GM18861 (cell line): ENCODE results near the gene KLK11.

Source experiments
- ATAC-seq: cut with Tn5 transposase; IDR thresholded peaks from one replicate; pipeline ENCODE4 v1.9.1; 2021; ENCODE audit not compliant: unreplicated experiment

KLK11 gene

DNA sequence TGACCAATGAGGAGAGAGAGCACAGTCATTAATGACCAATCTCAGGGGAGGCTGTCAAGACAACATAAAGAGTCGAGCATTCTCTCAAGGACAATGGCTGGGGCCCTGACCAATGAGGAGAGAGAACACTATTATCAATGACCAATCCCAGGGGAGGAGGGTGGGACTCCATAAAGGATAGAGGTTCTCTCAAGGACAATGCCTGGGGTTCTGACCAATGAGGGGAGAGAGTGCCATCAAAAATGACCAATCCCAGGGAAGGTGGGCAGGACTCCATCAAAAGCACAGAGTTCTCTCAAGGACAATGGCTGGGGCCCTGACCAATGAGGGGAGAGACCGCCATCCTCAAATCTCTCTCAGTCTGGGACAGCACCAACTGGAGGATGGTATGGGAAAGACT is 3.3 kb upstream of the KLK11 start:
- no peak for ATAC-seq

DNA sequence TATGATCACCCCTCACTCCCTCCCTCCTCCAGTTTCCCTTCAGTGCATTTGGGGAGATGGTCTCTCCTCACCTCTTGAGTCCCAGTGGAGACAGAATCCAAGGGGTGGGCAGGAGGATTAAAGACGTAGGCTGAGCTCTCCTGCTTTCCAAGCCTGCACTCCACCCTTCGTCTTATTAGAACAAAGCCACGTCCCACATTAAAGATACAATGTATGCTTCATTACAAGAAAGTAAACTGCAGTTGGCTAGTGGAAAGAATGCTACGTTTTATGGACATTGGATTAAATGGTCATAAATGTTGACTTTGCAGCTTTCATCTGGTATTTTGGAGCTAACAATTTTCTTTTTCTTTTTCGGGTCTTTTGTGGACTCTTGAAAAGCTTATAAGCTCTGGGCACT is 1.5 kb upstream of the KLK11 start:
- ATAC-seq: no peak

DNA sequence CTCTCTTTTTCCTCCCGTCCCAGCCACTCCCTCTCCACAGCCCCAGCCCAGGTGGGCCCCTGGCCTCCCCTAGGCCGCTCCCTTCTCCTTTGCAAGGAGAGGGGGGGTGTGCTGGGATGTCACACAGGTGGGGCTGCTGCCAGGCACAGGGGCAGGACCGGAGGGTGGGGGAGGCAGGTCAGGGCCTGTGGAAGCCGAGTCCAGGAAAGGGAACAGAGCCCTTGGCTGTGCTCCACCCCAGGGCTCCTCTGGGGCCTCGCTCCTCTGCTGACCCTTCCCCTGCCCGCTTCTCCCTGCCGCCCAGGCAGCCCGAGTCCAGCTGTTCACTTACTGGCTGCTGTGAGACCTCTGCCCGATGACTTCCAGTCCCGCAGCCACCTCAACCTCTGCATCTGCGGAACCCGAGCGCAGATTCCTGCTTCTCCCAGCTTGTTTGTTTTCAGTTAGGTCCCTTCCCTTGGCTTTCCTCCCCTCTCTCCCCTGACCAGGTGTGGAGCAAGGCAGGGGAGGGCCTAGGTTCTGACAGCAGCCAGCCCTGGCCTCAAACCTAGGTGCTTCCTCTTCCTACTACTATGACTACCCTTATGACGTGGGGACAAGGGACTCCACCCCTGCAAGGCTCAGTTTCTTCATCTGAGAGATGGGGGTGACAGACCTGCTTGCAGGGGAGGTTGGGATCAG is 850 bp upstream of the KLK11 start:
- no peak for ATAC-seq

DNA sequence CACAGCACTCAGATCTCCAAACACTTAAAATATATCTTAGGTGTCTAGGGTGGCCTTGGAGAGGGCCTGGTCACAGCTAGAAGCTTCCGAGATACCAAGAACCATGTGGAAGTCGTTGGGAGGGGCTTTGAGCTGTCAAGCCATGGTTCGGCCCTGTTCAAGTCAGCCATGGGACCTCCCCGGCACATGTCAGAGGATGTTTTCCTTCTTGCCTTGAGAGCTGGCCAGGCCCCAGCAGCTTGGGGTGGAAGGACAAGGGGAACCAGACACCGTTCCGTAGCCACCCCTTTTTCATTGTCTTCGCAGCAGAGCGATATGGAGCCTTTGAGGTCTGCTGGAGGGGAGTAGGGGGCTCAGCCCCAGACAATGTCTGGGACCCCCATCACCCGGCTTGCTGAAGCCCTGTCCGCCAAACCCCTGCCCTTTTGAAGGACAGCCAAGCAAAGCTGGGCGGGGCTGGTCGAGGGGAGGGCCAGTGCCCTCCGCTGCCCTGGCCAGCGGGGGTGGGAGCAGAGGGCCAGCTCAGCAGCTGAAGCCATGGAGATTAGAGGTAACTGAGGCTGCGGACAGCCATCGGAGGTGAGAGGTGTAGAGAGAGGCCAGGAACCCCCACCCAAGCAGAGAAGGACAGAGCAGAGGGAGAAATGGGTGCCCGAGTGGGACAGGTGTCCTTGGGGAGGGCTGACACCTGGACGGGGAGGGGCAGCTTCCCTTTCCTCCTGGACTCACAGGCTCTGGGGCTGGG is 435 bp downstream of the KLK11 start:
- no peak for ATAC-seq

DNA sequence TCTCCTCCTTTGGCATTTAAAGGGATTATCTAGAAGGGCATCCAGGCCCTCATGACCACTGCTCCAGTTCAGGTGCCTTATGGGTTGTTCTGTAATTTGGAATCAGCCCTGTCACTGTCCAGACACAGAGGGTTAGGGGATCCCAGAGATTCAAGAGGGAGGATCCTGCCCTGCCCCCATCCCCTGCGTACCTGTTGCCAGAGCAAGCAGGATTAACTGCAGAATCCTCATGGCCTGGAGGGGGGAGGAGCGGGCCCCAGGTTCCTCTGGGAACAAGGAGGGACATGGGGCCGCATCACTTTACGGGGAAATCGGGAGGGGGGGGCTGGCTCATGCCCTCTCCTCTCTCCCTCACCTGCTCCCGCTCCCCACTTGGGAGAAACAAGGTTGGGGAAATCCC is 1.0 kb downstream of the KLK11 start:
- ATAC-seq: no peak

DNA sequence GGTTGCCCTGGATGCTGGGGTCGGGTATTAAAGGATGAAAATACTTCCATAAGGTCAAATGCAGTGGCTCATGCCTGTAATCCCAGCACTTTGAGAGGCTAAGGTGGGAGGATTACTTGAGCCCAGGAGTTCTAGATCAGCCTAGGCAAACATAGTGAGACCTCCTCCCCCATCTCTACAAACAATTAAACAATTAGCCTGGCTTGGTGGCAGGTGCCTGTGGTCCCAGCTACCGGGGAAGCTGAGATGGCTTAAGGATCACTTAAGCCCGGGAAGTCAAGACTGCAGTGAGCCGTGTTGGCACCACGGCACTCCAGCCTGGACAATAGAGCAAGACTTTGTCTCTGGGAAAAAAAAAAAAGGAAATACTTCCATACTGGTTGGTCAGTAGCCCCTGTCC is 1.5 kb downstream of the KLK11 start:
- no peak for ATAC-seq

DNA sequence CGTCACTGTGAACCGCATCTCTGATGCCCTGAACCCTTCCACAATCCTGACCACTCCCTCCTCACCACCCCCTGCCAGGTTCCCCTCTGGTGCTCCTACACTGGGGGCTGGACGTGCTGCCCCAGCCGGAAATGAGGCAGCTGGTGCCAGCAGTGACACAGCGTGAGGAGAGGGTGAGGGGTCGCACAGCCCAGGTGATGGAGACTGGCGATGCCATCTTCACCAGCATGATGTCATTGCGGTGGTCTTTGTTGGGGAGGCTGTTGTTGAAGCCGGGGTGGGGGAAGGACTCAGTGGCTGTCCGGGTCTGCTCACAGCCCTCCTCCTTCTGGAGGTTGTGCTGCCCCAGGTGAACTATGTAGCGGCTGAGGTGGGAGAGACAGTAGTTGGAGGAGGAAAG is 2.5 kb downstream of the KLK11 start:
- ATAC-seq: no peak

DNA sequence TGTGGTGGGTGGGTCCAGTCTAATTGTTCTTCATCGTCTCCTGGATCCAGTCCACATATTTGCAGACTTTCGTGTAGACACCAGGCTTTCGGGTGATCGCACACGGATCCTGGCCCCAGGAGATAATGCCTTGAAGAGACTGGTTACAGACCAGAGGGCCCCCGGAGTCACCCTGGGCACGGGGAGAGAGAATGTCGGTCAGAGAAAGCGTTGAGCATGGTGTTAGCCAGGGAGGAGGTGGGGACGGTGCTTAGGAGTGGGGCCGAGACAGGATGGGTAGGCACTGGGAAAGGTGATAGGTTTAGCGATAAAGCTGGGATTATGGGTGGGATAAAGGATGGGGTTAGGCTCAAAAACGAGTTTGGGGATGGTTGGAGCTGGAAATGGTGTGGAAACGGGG is 3.9 kb downstream of the KLK11 start:
- ATAC-seq: no peak

DNA sequence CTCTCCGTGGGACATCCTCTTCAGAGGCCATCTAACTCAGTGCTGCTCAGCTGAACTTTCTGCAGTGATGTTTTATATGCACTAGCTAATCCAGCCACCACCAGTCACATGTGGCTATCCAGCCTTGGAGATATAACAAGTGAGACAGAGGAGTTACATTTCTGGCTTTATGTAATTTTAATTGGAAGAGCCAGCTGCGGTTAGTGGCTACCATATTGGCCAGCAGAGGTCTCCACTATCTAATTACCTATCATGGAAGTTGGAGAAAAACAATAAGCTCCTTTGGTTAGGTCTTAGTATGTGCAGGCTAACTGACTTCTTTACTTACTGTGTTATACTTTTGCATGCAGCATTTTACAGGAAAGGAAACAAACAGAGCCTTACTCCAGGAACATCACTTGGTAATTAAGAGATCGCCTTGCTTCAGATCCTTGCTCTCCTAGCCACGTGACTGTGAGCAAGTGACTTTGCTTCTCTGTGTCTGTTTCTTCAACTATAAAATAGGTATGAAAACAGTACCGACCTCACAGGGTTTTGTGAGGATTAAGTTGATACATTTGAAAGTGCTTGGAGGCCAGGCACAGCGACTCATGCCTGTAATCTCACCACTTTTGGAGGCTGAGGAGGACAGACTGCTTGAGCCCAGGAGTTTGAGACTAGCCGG is 5.3 kb downstream of the KLK11 start:
- ATAC-seq: no peak

DNA sequence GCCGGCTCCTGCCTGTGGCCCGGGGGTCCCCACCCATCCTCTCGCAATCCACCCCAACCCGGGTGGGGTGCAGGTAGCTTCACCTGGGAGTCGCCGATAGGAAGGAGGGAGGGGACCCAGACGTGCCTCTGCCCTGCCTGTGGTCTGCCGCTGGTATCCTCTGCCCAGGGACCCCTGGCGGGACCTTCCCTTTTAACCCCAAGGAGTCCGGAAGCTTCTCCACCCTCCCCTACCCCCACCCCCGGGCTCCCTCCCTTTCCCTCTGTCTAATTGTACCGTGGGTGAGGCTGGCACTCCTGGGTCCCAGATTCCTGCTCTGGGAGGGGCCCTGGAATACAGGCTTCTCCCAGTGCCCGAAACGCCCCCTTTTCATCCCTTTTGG is 6.9 kb downstream of the KLK11 start, which contains the start of gene KLK10:
Gene KLK10, minus strand, starts transcription at position 166 of the 382 bp plus-strand sequence. CDS start 579 bp downstream, outside the sequence.
- no peak for ATAC-seq

DNA sequence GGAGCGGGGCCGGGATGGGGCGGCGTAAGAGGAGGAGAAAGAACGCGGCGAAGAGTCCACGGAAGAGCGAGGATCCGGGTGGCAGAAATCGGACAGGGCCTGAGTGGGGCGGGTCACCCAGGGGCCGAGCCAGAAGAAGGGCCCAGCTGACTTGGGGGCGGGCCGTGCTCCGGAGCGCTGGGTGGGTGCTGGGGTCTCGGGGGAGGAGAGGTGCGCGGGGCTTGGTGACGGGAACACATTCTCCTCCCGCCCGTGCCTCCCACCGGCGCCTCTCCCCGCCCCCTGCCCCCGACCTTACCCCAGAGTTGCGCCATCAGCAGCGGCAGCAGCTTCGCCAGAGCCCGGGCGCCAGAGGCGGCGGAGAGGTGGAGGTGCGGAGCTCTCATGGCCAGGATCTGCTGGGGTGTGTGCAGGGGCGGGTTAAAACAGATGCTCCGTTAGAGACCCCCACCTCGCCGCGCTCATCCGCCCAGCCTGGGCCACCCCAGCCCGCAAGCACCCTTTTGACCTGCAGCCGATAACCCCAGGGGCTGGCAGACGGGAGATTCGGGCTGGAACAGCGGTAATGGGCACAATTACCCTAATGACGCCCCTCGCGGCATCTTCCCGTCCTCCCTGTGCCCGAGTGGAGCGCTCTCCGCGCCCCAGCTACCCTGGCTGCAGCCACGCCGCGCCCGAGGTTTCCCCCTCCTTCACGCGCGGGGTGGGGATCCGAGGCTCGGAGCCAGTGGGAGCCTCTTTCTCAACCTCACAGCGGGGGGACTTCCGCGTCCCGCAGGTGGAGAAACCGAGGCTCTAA is 7.5 kb downstream of the KLK11 start:
- no peak for ATAC-seq

DNA sequence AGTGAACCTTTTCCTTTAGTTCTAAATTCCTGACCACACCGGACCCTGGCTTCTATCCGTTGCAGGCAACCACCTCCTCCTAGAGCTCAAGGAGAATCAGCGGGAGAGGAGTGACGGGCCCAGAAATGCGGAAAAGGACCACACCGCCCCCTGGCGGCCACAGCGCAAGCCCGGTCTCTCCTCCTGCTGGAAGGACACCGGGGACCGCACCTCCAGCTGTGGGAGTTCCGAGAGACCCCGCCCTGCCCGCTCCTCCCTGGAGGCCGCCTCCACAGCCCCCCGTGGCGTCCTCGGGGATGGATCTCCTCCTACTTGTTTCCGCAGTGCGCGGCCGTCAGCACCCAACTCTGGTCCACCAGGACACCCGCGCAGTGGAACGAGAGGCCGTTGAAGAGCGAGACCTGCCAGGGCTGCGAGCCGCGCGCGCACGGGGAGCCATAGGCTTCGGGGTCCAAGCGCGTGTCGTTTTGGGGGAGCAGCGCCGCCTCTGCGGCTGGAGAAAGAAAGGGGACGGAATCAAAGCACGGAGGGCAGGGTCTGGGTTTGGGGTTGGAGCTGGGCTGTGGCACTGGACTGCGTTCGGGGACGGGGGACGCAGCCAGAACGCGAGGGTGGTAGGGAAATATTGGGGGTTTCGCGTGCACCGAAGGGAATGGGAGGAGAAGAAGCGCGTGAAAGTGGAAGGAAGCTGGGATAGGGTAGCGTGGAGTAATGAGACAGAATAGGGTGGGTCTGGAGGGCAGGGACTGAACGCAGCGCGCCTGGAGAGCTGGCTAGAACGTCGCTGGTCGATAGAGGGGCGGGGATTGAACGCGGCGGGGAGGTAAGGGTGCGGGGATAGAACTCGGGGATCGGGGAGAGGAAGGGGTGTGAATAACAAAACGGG is 9.4 kb downstream of the KLK11 start:
- no peak for ATAC-seq

DNA sequence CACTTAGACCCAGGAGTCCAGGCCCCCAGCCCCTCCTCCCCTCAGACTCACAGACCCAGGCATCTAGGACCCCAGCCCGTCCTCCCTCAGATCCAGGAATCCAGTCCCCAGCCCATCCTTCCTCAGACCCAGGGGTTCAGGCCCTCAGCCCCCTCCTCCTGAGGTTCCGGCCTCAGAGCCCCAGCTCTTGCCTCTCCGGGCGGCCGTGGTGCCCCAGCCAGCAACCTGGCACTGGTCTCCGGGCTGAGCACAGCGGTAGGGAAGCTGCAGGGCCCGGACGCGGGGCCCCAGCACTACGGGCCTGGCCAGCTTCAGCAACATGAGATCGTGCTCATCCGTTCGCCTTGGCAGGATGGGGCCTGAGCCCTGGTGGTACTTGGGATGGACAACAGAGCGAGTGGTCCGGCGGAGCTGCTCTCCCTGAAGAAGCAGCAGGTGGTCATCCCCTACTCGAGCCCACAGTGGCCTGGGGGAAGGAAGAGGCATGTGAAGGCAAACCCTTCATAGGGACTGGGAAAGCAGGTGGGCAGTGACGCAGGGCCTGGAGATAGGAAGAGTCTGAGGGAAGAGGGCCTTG is 10.6 kb downstream of the KLK11 start:
- ATAC-seq: no peak

DNA sequence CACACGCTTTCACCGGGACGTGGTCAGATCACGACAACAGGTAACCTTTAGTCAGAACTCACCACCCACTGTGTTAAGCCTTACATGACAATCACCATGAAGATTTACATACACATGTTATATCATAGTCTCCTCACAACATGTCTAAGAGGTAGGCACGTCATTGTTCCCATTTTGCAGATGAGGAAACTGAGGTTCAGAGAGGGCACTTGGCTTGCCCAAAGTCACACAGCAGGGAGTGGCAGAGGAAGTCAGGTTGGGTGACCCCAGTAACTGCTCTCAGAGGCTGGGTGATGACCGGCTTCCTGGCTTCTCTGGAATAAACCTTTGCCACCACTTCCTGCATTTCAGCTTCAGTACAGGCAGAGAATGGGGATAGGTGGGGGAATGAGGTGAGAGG is 12.2 kb downstream of the KLK11 start:
- ATAC-seq: no peak

DNA sequence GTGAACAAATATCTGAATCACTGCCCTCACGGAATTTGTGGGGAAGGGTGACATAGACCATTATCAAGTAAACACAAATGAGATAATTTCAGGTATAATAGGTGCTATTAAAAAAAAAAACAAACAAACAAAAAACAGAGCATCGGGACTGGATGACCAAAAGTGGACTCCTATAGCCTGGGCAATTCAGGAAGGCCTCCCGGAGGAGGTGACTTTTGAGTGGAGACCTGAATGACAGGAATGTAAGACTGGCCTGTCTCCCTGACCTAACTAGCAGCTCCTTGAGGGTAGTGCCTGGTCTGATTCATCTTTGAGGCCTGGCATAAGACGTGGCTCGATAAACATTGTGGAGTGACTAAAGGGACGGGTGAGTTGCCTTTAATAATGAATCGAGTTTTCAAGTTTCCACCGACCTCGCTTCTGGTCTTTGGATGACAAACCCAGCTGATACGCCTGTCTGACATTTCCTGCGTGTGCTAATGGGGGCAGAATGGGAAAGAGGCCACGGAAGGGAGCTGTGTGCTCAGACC is 13.7 kb downstream of the KLK11 start:
- no peak for ATAC-seq

DNA sequence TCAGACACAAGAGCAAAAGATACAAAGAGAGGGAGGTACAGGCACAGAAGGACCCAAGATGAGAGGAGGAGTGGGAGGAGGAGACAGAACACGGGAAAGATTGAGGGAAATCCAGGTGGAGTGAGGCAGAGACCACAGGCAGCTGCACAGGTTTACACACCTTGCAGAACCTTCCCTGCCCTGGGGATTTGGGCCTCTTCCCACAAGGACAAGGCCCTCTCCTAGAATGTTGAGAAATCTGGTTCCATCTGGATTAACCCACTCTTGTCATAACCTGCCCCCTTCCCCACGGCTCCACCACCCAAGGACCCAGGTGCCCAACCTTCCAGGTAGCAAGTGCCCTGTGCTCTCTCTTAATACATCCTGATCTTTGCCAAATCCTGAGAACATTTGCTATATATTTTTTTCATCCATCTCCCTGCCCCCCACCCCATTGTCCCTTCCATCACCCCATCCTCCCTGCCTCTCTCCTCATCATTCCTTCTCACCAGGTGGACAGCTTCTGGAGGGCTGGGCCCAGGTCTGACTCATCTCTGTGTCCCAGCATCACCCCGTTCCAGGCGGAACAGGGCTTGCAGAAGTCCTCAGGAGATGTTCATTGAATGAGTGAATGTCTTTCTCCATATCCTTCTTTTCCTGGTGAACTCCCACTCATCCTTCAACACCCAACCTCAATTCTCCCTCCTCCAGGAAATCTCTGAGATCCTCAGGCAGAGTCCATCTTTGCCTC is 16.2 kb downstream of the KLK11 start:
- no peak for ATAC-seq

DNA sequence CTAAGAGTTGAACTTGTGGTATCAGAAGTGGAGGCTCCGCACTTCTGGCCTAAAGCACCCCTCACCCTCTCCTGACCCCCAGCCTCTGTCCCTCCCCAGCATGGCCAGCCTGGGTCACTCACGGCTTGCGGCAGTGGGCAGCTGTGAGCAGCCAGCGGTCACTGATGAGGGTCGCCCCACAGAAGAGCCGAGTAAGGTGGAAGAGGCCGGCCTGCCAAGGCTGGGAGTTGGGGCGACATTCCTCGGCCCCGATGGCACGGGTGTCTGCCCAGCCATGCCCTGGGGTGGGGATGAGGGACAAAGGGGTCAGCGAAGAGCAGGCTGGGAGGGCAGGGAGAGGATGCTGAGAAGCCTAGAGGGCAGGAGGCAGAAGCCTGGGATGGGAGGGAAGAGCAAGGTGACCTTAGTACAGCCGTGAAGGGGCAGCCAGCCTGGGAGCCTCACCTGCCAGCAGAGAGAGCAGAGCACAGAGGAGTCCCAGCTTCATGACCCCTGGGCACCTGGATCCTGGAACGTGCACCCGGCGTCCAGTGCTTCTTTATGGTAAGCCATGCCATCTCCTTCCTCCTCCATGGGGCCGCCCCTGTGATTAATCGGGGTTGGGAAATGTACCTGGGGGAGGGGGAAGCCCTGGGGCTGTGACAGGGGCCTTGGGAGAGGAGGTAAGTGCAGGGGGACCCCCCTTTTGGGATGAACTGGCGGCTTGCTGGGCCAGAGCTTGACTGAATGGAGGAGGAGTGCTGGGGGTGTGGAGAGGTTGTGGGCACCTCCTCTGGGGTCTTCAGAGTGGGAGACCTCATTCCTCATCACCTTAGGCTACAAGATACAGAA is 17.1 kb downstream of the KLK11 start:
- ATAC-seq: no peak

DNA sequence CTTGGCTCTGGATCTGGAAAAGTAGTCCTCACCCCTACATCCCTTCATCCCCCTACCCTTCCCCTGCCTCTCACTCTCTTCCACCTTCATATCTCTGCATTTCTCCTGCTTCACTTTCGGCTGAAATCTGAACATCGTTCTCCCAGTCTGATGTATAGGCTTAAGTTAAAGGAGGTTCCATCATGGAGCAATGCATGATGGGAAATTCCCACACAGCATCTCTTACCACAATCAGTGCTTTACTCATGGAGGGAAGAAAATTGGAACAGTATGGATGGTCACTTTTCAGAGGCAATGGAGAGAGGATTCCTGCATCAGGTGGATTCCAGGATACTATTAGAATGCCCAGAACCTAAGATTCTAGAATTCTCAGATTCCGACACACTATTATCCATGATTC is 18.9 kb downstream of the KLK11 start:
- no peak for ATAC-seq
